SK-N-SH (cell line): ENCODE results near the gene ZNF768. TPM values are rescaled to one million over a fixed set of nuclear protein-coding genes. Genes with fewer than 3 reads are reported as not detected.

Experiments
- CTCF ChIA-PET: fragments of 300-600, 350-600 bp; formaldehyde crosslinking; extraction: SDS; loops from one replicate; lab custom pipeline; 2021; lab: Yijun Ruan, JAX
- POLR2A ChIA-PET: fragments of 350-600 bp; sonication (Branson Sonifier 250); formaldehyde crosslinking; extraction: SDS; loops from one replicate; lab custom pipeline; 2020; ENCODE audit warnings: antibody characterized with exemption, inconsistent platforms; lab: Yijun Ruan, JAX
- DNase-seq: peaks from one replicate; pipeline ENCODE4 v3.0.0; 2012
- H2AFZ ChIP-seq: fragments of 200-600 bp; sonication (generic); 2 replicates; pipeline ENCODE4 v1.8.1; 2016; ENCODE audit warnings: antibody characterized with exemption, mild to moderate bottlenecking, low read depth
- H3F3A ChIP-seq: fragments of 200-600 bp; sonication (generic); replicated peaks from 2 replicates; pipeline ENCODE3; 2016; ENCODE audit warnings: antibody characterized with exemption, mild to moderate bottlenecking; ENCODE audit not compliant: insufficient read depth
- H3K27ac ChIP-seq, 2 experiments: fragments of 200-500 bp in 1 of 2; fragments of 200-600 bp in 1 of 2; sonication (Bioruptor generic) in 1 of 2; sonication (generic), shearing (Covaris generic) in 1 of 2; 2 replicates each; pipeline versions ENCODE4 v1.5.1 to v1.6.1; 2014 to 2016; ENCODE audit warnings: low read depth in 2 of 2, inconsistent platforms in 1 of 2, low read length in 1 of 2, mild to moderate bottlenecking in 1 of 2, mixed read lengths in 1 of 2
- H3K27me3 ChIP-seq: fragments of 200-600 bp; sonication (generic), shearing (Covaris generic); 2 replicates; pipeline ENCODE4 v1.6.1; 2016; ENCODE audit warnings: mixed run types; ENCODE audit not compliant: insufficient read depth
- H3K36me3 ChIP-seq, 2 experiments: fragments of 200-500 bp in 1 of 2; fragments of 200-600 bp in 1 of 2; sonication (Bioruptor generic) in 1 of 2; sonication (generic) in 1 of 2; replicated peaks in 1 of 2; 2 replicates each; pipeline versions ENCODE3 to v1.5.1; 2014 to 2016; ENCODE audit warnings: low read length in 1 of 2, mild to moderate bottlenecking in 1 of 2; ENCODE audit not compliant: insufficient read depth in 2 of 2, control insufficient read depth in 1 of 2
- H3K4me1 ChIP-seq, 2 experiments: fragments of 200-500 bp in 1 of 2; fragments of 200-600 bp in 1 of 2; sonication (Bioruptor generic) in 1 of 2; sonication (generic), shearing (Covaris generic) in 1 of 2; 2 replicates each; pipeline versions ENCODE4 v1.5.1 to v1.6.1; 2014 to 2016; ENCODE audit warnings: low read depth in 1 of 2, low read length in 1 of 2, mixed run types in 1 of 2; ENCODE audit not compliant: insufficient read depth in 2 of 2, control insufficient read depth in 1 of 2
- H3K4me2 ChIP-seq: fragments of 200-600 bp; sonication (generic), shearing (Covaris generic); 2 replicates; pipeline ENCODE4 v1.6.1; 2017; ENCODE audit warnings: mixed run types
- H3K4me3 ChIP-seq, 2 experiments: fragments of 200-500 bp in 1 of 2; fragments of 200-600 bp in 1 of 2; sonication (Bioruptor generic) in 1 of 2; sonication (generic), shearing (Covaris generic) in 1 of 2; 2 replicates each; pipeline versions ENCODE4 v1.5.1 to v1.8.1; 2014 to 2016; ENCODE audit warnings: low read depth in 2 of 2, inconsistent platforms in 1 of 2, low read length in 1 of 2, mild to moderate bottlenecking in 1 of 2, mixed read lengths in 1 of 2, moderate library complexity in 1 of 2
- H3K79me2 ChIP-seq: fragments of 200-600 bp; sonication (generic); 2 replicates; pipeline ENCODE4 v1.8.1; 2017; ENCODE audit warnings: mild to moderate bottlenecking; ENCODE audit not compliant: insufficient read depth
- H3K9ac ChIP-seq: fragments of 200-600 bp; sonication (generic); 2 replicates; pipeline ENCODE4 v1.6.1; 2017; ENCODE audit warnings: mixed run types
- H3K9me2 ChIP-seq: fragments of 200-600 bp; sonication (generic); 2 replicates; pipeline ENCODE4 v1.6.1; 2017; ENCODE audit warnings: mixed run types
- H3K9me3 ChIP-seq: fragments of 200-600 bp; sonication (generic); 2 replicates; pipeline ENCODE4 v1.6.1; 2017; ENCODE audit warnings: mixed run types, mild to moderate bottlenecking, moderate library complexity
- H4K20me1 ChIP-seq: fragments of 200-600 bp; sonication (generic); 2 replicates; pipeline ENCODE4 v1.6.1; 2017; ENCODE audit warnings: mild to moderate bottlenecking, mixed run types; ENCODE audit not compliant: insufficient read depth
- ELF1 ChIP-seq: IDR thresholded peaks from 2 replicates; pipeline ENCODE4 v1.4.0; 2012
- EP300 ChIP-seq, 2 experiments: IDR thresholded peaks; 2 replicates each; pipeline versions ENCODE4 v1.4.0 to v1.6.1; 2012; ENCODE audit warnings: borderline replicate concordance in 1 of 2, low read depth in 1 of 2, low read length in 1 of 2
- EZH2phosphoT487 ChIP-seq: fragments of 200-600 bp; sonication (generic); IDR thresholded peaks from 2 replicates; pipeline ENCODE4 v1.6.1; 2017; ENCODE audit warnings: low read depth, mixed run types, mild to moderate bottlenecking, antibody characterized with exemption, moderate library complexity, borderline replicate concordance
- FOSL2 ChIP-seq: IDR thresholded peaks from 2 replicates; pipeline ENCODE4 v1.4.0; 2012; ENCODE audit warnings: low read depth, mild to moderate bottlenecking, moderate library complexity, borderline replicate concordance
- FOXJ3 ChIP-seq: sonication (generic); formaldehyde crosslinking; IDR thresholded peaks from 2 replicates; pipeline ENCODE4 v1.5.1; 2020; ENCODE audit warnings: mild to moderate bottlenecking, missing genetic modification reagents
- FOXM1 ChIP-seq: IDR thresholded peaks from 2 replicates; pipeline ENCODE4 v1.4.0; 2012; ENCODE audit warnings: low read depth, mild to moderate bottlenecking
- GATA2 ChIP-seq: sonication (generic); formaldehyde crosslinking; IDR thresholded peaks from 2 replicates; pipeline ENCODE4 v1.5.0; 2020; ENCODE audit warnings: mild to moderate bottlenecking, missing genetic modification reagents
- MXI1 ChIP-seq: IDR thresholded peaks from 2 replicates; pipeline ENCODE4 v1.6.1; 2012; ENCODE audit warnings: mild to moderate bottlenecking, low read depth, low read length, improper control_type of control experiment
- RAD21 ChIP-seq: IDR thresholded peaks from 2 replicates; pipeline ENCODE4 v1.6.1; 2012; ENCODE audit warnings: mild to moderate bottlenecking, low read length
- RFX5 ChIP-seq: IDR thresholded peaks from 2 replicates; pipeline ENCODE4 v1.6.1; 2012; ENCODE audit warnings: mild to moderate bottlenecking, improper control_type of control experiment, low read length
- SIN3A ChIP-seq: IDR thresholded peaks from 2 replicates; pipeline ENCODE4 v1.6.1; 2012; ENCODE audit warnings: low read depth, mild to moderate bottlenecking, low read length, moderate library complexity, borderline replicate concordance
- TAF1 ChIP-seq: IDR thresholded peaks from 2 replicates; pipeline ENCODE4 v1.6.1; 2012; ENCODE audit warnings: low read depth, mild to moderate bottlenecking, low read length, moderate library complexity, borderline replicate concordance
- TCF12 ChIP-seq: IDR thresholded peaks from 2 replicates; pipeline ENCODE4 v1.4.0; 2012
- YY1 ChIP-seq: IDR thresholded peaks from 2 replicates; pipeline ENCODE4 v1.4.0; 2012; ENCODE audit warnings: low read depth, mild to moderate bottlenecking
- WGBS: methylation state at CpG from one replicate; pipeline ENCODE4 v1.1.6; 2017; ENCODE audit warnings: low lambda C conversion rate; 5-methylcytosine and 5-hydroxymethylcytosine counted together
- polyA plus RNA-seq, 3 experiments: library from polyadenylated mRNA; depleted of rRNA; stranded (reverse); fragments of >200 nt; gene quantifications; 2 replicates each; pipeline ENCODE4 v1.2.3, GENCODE V29; 2012
- TF ChIP-seq, protein P1 (sequence below): fragments of 200-600 bp; sonication (generic); IDR thresholded peaks from 2 replicates; pipeline ENCODE4 v1.6.1; 2017; ENCODE audit warnings: antibody characterized with exemption, mild to moderate bottlenecking, moderate library complexity

The ZNF768 gene
- polyA plus RNA-seq, 1 of the 3 experiments (the other 2 are of a cell fraction), result 26.0 TPM

DNA sequence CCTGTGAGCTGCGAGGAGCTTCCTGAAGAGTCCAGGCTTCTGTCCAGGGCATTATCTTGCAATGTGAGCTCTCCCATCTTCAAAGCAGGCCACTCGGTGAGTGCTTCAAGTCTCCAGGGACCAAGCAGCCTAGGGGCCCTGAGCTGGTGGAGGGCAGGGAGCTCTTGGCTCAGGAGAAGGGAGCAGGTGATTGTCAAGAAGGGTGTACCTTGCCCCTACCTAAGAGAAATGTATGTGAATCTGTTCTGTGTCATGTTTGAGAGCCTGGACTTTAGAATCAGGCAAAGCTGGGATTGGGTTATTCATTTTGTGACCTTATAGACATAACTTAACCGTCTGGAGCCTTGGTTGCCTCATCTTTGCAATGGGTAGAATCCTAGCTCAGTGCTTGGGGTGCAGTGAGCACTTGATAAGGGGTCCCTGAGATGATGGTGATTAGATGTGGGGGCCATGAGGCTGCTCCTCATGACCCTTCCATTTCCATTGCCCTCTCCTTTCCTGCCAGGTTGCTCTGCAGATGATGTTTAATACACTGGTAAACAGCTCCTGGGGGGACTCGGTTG, 15.9 kb downstream of the ZNF768 start (continued):
- TF ChIP-seq, protein P1, sequence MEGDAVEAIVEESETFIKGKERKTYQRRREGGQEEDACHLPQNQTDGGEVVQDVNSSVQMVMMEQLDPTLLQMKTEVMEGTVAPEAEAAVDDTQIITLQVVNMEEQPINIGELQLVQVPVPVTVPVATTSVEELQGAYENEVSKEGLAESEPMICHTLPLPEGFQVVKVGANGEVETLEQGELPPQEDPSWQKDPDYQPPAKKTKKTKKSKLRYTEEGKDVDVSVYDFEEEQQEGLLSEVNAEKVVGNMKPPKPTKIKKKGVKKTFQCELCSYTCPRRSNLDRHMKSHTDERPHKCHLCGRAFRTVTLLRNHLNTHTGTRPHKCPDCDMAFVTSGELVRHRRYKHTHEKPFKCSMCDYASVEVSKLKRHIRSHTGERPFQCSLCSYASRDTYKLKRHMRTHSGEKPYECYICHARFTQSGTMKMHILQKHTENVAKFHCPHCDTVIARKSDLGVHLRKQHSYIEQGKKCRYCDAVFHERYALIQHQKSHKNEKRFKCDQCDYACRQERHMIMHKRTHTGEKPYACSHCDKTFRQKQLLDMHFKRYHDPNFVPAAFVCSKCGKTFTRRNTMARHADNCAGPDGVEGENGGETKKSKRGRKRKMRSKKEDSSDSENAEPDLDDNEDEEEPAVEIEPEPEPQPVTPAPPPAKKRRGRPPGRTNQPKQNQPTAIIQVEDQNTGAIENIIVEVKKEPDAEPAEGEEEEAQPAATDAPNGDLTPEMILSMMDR, result no peak
- no peak for TF ChIP-seq TCF12
- no peak for TF ChIP-seq SIN3A
- no peak for TF ChIP-seq YY1
- TF ChIP-seq EP300 (IDR thresholded peaks at IDR 0.05; ENCODE audit: borderline replicate concordance in 1 of 2, low read depth in 1 of 2, low read length in 1 of 2), result no peak

DNA sequence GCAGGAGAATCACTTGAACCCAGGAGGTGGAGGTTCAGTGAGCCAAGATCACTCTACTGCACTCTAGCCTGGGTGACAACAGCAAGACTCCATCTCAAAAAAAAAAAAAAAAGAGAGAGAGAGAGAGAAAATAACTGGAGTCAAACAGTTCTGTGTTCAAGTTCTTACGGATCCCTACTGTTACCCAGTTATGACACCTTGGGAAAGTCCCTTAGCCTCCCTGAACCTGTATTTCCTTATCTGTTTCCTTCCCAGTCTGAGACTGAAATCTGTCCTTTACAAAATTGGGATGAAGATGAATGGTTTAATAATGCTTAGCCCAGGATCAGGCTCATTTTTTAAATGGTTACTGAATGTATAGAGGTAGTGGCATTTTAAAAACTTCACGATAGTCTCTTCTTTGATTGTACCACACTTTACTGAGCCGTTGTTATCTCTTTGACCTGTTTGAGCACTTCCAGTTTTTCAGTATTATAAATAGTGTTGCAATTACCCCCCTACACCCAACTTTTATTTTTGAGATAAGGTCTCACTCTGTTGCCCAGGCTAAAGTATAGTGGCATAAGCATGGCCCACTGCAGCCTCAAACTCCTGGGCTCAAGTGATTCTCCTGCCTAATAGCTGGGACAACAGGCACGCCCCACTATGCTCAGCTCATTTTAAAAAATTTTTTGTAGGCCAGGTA, 17.1 kb downstream of the ZNF768 start:
- no peak overlapping the region for H2AFZ ChIP-seq
- TF ChIP-seq TAF1 (no peak), ELF1 (no peak), FOSL2 (no peak), SIN3A (no peak), EZH2phosphoT487 (no peak), EP300 (IDR thresholded peaks at IDR 0.05; ENCODE audit: borderline replicate concordance in 1 of 2, low read depth in 1 of 2, low read length in 1 of 2) (no peak), RFX5 (no peak), FOXM1 (no peak), FOXJ3 (CRISPR knock-in tag) (no peak), RAD21 (no peak), MXI1 (no peak), GATA2 (CRISPR knock-in tag) (no peak)
- TF ChIP-seq, all 33 proteins: peak for 0
- Histone ChIP-seq H3F3A (no peaks in the 10 kb centered on the region), H3K4me3 (no peak overlapping the region), H3K79me2 (no peaks in the 10 kb centered on the region), H3K36me3 (no peaks in the 10 kb centered on the region), H3K9me3 (no peaks in the 10 kb centered on the region), H3K9ac (no peak overlapping the region), H3K27me3 (no peaks in the 10 kb centered on the region), H4K20me1 (no peaks in the 10 kb centered on the region), H3K9me2 (no peaks in the 10 kb centered on the region), H3K4me1 (no peaks in the 10 kb centered on the region), H3K4me2 (no peak overlapping the region), H3K27ac (no peak overlapping the region)
- WGBS, result 68% methylated on average over 4 of the region's 4 CpGs
- ChIA-PET POLR2A (no interaction called here), CTCF (no interaction called here)
- no peak for DNase-seq
